AG04449 (cell line): ENCODE data around the gene ZNF500.
"Not testable (repeated sequence)": the region's sequence is repeated elsewhere in the genome, so short reads cannot be mapped to it uniquely, and the experiment has no call there.

Source experiments
- CTCF ChIA-PET: fragments of 350-600 bp; formaldehyde crosslinking; extraction: SDS; loops from one replicate; lab custom pipeline; 2021; ENCODE audit warnings: antibody characterized with exemption; lab: Yijun Ruan, JAX
- POLR2A ChIA-PET: fragments of 400-600, 350-600 bp; formaldehyde crosslinking; extraction: SDS; loops from one replicate; lab custom pipeline; 2020; ENCODE audit warnings: antibody characterized with exemption, inconsistent platforms; lab: Yijun Ruan, JAX
- DNase-seq: peaks from one replicate; pipeline ENCODE4 v3.0.0-alpha.2; 2010; ENCODE audit warnings: low read depth, low spot score
- H3K4me3 ChIP-seq: 2 replicates; pipeline ENCODE4 v1.5.1; 2011; ENCODE audit warnings: low read depth, mild to moderate bottlenecking, control low read depth, low read length
- CTCF ChIP-seq: IDR thresholded peaks from one replicate; pipeline ENCODE4 v1.5.1; 2011; ENCODE audit warnings: mild to moderate bottlenecking, moderate library complexity, low read length, control low read depth, inconsistent platforms; ENCODE audit not compliant: insufficient read depth; ENCODE audit errors: missing control alignments

Gene ZNF500

GRCh38 chr16:4745274-4745569 is 21.7 kb downstream of the ZNF500 start:
- CTCF ChIA-PET: no interaction called here
- TF ChIP-seq CTCF: no peak

GRCh38 chr16:4744555-4745273 is 22.2 kb downstream of the ZNF500 start:
- no peak for DNase-seq
- ChIA-PET POLR2A (interaction anchor here (4.1 kb wide), 1 partner anchor 10 kb away, joined by 15 read pairs; the partner anchor contains the start of genes ANKS3 and DNAAF8), CTCF (interaction anchor here (0.5 to 0.9 kb wide), 2 partner anchors 10 to 209 kb away, joined by 3 read pairs; partner anchors contain the start of gene DNAAF8)
- no peak for TF ChIP-seq CTCF
- H3K4me3 ChIP-seq: no peak overlapping the region

More at GRCh38 chr16:4745274-4745569, 21.7 kb downstream of the ZNF500 start:
- H3K4me3 ChIP-seq: no peak overlapping the region
- POLR2A ChIA-PET: interaction anchor here (4.1 kb wide), 1 partner anchor 11 kb away, joined by 15 read pairs; the partner anchor contains the start of genes ANKS3 and DNAAF8
- DNase-seq: no peak

GRCh38 chr16:4743226-4743878 is 23.6 kb downstream of the ZNF500 start:
- ChIA-PET CTCF (no interaction called here), POLR2A (interaction anchor here (1.3 kb wide), 1 partner anchor 9 kb away, joined by 3 read pairs; the partner anchor contains the start of genes ANKS3 and DNAAF8)
- H3K4me3 ChIP-seq: no peak overlapping the region
- no peak for TF ChIP-seq CTCF
- no peak for DNase-seq

GRCh38 chr16:4738370-4738769 is 28.6 kb downstream of the ZNF500 start:
- CTCF ChIA-PET, H3K4me3 ChIP-seq, POLR2A ChIA-PET, DNase-seq: not testable (repeated sequence)

- no peak overlapping the region for H3K4me3 ChIP-seq
- CTCF ChIA-PET: no interaction called here
- no peak for TF ChIP-seq CTCF
- POLR2A ChIA-PET: no interaction called here
- DNase-seq: no peak
Observed at GRCh38 chr16:4737545-4737944, 29.4 kb downstream of the ZNF500 start.

GRCh38 chr16:4736546-4736945 is 30.4 kb downstream of the ZNF500 start:
- DNase-seq: no peak
- POLR2A ChIA-PET: no interaction called here
- CTCF ChIA-PET: no interaction called here
- TF ChIP-seq CTCF: no peak
- no peak overlapping the region for H3K4me3 ChIP-seq
